NCI-H2081 treated with DMSO at 0.1 percent for 48 hours (cell line): ENCODE results near the gene ANKRA2.

Experiments
- DNase-seq: peaks from one replicate; lab custom pipeline; 2025; lab: John Stamatoyannopoulos, UW

Gene ANKRA2

GRCh38 chr5:73565139-73565968 lies at the start of gene ANKRA2, which contains the start of gene UTP15:
Gene ANKRA2 (minus strand): TSS chr5:73565639. CDS start chr5:73562881, 2,758 bp downstream.
Gene UTP15 (plus strand): TSS chr5:73565743. CDS start chr5:73567345, 1,602 bp downstream.
- DNase-seq, result peak; percentile 77

- DNase-seq, result no peak
Measured at GRCh38 chr5:73615085-73615484, 49.6 kb upstream of the ANKRA2 start.

GRCh38 chr5:73612799-73613198 lies 47.4 kb upstream of the ANKRA2 start:
- DNase-seq, result no peak

GRCh38 chr5:73607228-73607627 lies 41.8 kb upstream of the ANKRA2 start:
- DNase-seq, result no peak

GRCh38 chr5:73606206-73606753 lies 40.8 kb upstream of the ANKRA2 start:
- no peak for DNase-seq

- no peak for DNase-seq
Measured at GRCh38 chr5:73605223-73606087, 40.0 kb upstream of the ANKRA2 start.

GRCh38 chr5:73603998-73604397 lies 38.6 kb upstream of the ANKRA2 start:
- DNase-seq, result no peak

- DNase-seq, result no peak
Measured at GRCh38 chr5:73599380-73599779, 33.9 kb upstream of the ANKRA2 start.

- no peak for DNase-seq
Measured at GRCh38 chr5:73596705-73597328, 31.4 kb upstream of the ANKRA2 start.

GRCh38 chr5:73592551-73592950 lies 27.1 kb upstream of the ANKRA2 start:
- no peak for DNase-seq

GRCh38 chr5:73591698-73592501 lies 26.5 kb upstream of the ANKRA2 start:
- DNase-seq, result no peak

GRCh38 chr5:73591102-73591695 lies 25.8 kb upstream of the ANKRA2 start:
- DNase-seq, result peak; percentile 36

GRCh38 chr5:73587923-73588322 lies 22.5 kb upstream of the ANKRA2 start:
- DNase-seq, result no peak

- no peak for DNase-seq
Measured at GRCh38 chr5:73582285-73583145, 17.1 kb upstream of the ANKRA2 start.

- no peak for DNase-seq
Measured at GRCh38 chr5:73565969-73566547, 619 bp upstream of the ANKRA2 start.

GRCh38 chr5:73564675-73565074 lies 764 bp downstream of the ANKRA2 start:
- no peak for DNase-seq

- DNase-seq, result no peak
Measured at GRCh38 chr5:73564018-73564417, 1.4 kb downstream of the ANKRA2 start.

- DNase-seq, result no peak
Measured at GRCh38 chr5:73558950-73559349, 6.5 kb downstream of the ANKRA2 start.

GRCh38 chr5:73552642-73553041 lies 12.8 kb downstream of the ANKRA2 start:
- DNase-seq, result no peak
